Mesenchymal stem cell (in vitro differentiated cells and primary cell): Measurements from ENCODE around the gene ARHGAP18.

ENCODE experiments used
- DNase-seq: peaks from one replicate; pipeline ENCODE4 v3.0.0-alpha.2; 2013
- H2AFZ ChIP-seq: one replicate; pipeline ENCODE4 v1.6.1; 2013; ENCODE audit warnings: low read depth, mild to moderate bottlenecking, control low read depth, inconsistent platforms, low read length, moderate library complexity
- H2AK5ac ChIP-seq: 2 replicates; pipeline ENCODE4 v1.6.1; 2013; ENCODE audit warnings: low read length, moderate library complexity, mild to moderate bottlenecking, inconsistent platforms; ENCODE audit not compliant: severe bottlenecking
- H2BK120ac ChIP-seq: one replicate; pipeline ENCODE4 v1.6.1; 2013; ENCODE audit warnings: low read depth, mild to moderate bottlenecking, inconsistent platforms, low read length, moderate library complexity
- H2BK12ac ChIP-seq, 2 experiments: one replicate each; pipeline ENCODE4 v1.6.1; 2013; ENCODE audit warnings: inconsistent platforms in 2 of 2, low read length in 2 of 2, mild to moderate bottlenecking in 2 of 2, moderate library complexity in 2 of 2, control low read depth in 1 of 2
- H2BK15ac ChIP-seq: one replicate; pipeline ENCODE4 v1.6.1; 2013; ENCODE audit warnings: mild to moderate bottlenecking, low read depth, inconsistent platforms; ENCODE audit not compliant: poor library complexity, severe bottlenecking
- H2BK5ac ChIP-seq: 2 replicates; pipeline ENCODE4 v1.6.1; 2013; ENCODE audit warnings: low read depth, mild to moderate bottlenecking, low read length, control low read depth, inconsistent platforms; ENCODE audit not compliant: poor library complexity, severe bottlenecking
- H3K14ac ChIP-seq, 2 experiments: one replicate each; pipeline ENCODE4 v1.6.1; 2013; ENCODE audit warnings: inconsistent platforms in 2 of 2, low read length in 2 of 2, control low read depth in 1 of 2, mild to moderate bottlenecking in 1 of 2, moderate library complexity in 1 of 2
- H3K18ac ChIP-seq, 2 experiments: one replicate each; pipeline ENCODE4 v1.6.1; 2013; ENCODE audit warnings: inconsistent platforms in 2 of 2, low read length in 2 of 2, control low read depth in 1 of 2, low read depth in 1 of 2, mild to moderate bottlenecking in 1 of 2
- H3K23ac ChIP-seq, 2 experiments: one replicate each; pipeline ENCODE4 v1.6.1; 2013; ENCODE audit warnings: inconsistent platforms in 2 of 2, low read length in 2 of 2, mild to moderate bottlenecking in 2 of 2, moderate library complexity in 2 of 2, control low read depth in 1 of 2
- H3K27ac ChIP-seq: 2 replicates; pipeline ENCODE4 v1.5.1; 2013; ENCODE audit warnings: mild to moderate bottlenecking, moderate library complexity, low read length, control low read depth, inconsistent platforms; ENCODE audit not compliant: poor library complexity, severe bottlenecking
- H3K27me3 ChIP-seq, 2 experiments: 2 replicates each; pipeline versions ENCODE4 v1.6.1 to v1.7.0; 2013; ENCODE audit warnings: low read length in 2 of 2, mild to moderate bottlenecking in 2 of 2, moderate library complexity in 2 of 2, control low read depth in 1 of 2, inconsistent platforms in 1 of 2; ENCODE audit not compliant: control insufficient read depth in 1 of 2, insufficient read depth in 1 of 2
- H3K36me3 ChIP-seq, 2 experiments: 2 replicates each; pipeline versions ENCODE4 v1.6.1 to v1.7.0; 2013; ENCODE audit warnings: low read length in 2 of 2, control low read depth in 1 of 2, inconsistent platforms in 1 of 2, low read depth in 1 of 2, mild to moderate bottlenecking in 1 of 2; ENCODE audit not compliant: insufficient read depth in 2 of 2, control insufficient read depth in 1 of 2
- H3K4ac ChIP-seq, 2 experiments: one replicate each; pipeline ENCODE4 v1.6.1; 2013; ENCODE audit warnings: inconsistent platforms in 2 of 2, low read length in 2 of 2, mild to moderate bottlenecking in 2 of 2, moderate library complexity in 2 of 2, control low read depth in 1 of 2, low read depth in 1 of 2
- H3K4me1 ChIP-seq: 2 replicates; pipeline ENCODE4 v1.6.1; 2013; ENCODE audit warnings: low read depth, low read length, control low read depth; ENCODE audit not compliant: control insufficient read depth, insufficient read depth
- H3K4me2 ChIP-seq: 2 replicates; pipeline ENCODE4 v1.6.1; 2013; ENCODE audit warnings: low read length, mild to moderate bottlenecking, inconsistent platforms; ENCODE audit not compliant: poor library complexity, severe bottlenecking
- H3K4me3 ChIP-seq, 2 experiments: 2 replicates each; pipeline versions ENCODE4 v1.5.1 to v1.7.0; 2013; ENCODE audit warnings: low read length in 2 of 2, mild to moderate bottlenecking in 2 of 2, control low read depth in 1 of 2, low read depth in 1 of 2; ENCODE audit not compliant: insufficient read depth in 1 of 2
- H3K79me1 ChIP-seq: replicated peaks from 2 replicates; pipeline ENCODE4 v1.6.1; 2013; ENCODE audit warnings: mild to moderate bottlenecking, control low read depth, low read length, inconsistent platforms; ENCODE audit not compliant: poor library complexity, severe bottlenecking
- H3K9ac ChIP-seq: 2 replicates; pipeline ENCODE4 v1.7.0; 2013; ENCODE audit warnings: mild to moderate bottlenecking, low read length, moderate library complexity
- H3K9me3 ChIP-seq: 2 replicates; pipeline ENCODE4 v1.7.0; 2013; ENCODE audit warnings: mild to moderate bottlenecking, low read length; ENCODE audit not compliant: control insufficient read depth
- H4K8ac ChIP-seq: one replicate; pipeline ENCODE4 v1.6.1; 2013; ENCODE audit warnings: inconsistent platforms, mild to moderate bottlenecking, low read length, moderate library complexity
- H4K91ac ChIP-seq: one replicate; pipeline ENCODE4 v1.6.1; 2013; ENCODE audit warnings: mild to moderate bottlenecking, low read length, inconsistent platforms
- WGBS: methylation state at CpG from one replicate; pipeline ENCODE4 v1.1.7; 2013; ENCODE audit warnings: mixed read lengths; 5-methylcytosine and 5-hydroxymethylcytosine counted together

The ARHGAP18 gene

GRCh38 chr6:129637340-129638054 lies 72.5 kb downstream of the ARHGAP18 start:
- Histone ChIP-seq H3K9ac (no peak overlapping the region), H2BK12ac (peak overlapping the region in 1 of 2 experiments; percentile 90), H3K79me1 (peaks cover 7% of the 10 kb centered on the region), H4K8ac (no peak overlapping the region), H2BK15ac (no peak overlapping the region), H3K4me1 (peaks cover 2% of the 10 kb centered on the region), H3K4me3 (no peak overlapping the region), H3K27ac (peak overlapping the region; percentile 89), H2BK5ac (no peak overlapping the region), H3K9me3 (no peaks in the 10 kb centered on the region), H3K4me2 (no peak overlapping the region), H3K14ac (no peak overlapping the region), H4K91ac (no peak overlapping the region), H2AFZ (no peak overlapping the region), H3K18ac (peak overlapping the region in 1 of 2 experiments; percentile 50), H2BK120ac (no peak overlapping the region), H2AK5ac (no peak overlapping the region), H3K4ac (no peak overlapping the region), H3K27me3 (no peaks in the 10 kb centered on the region), H3K23ac (no peak overlapping the region), H3K36me3 (peaks cover 10 to 56% of the 10 kb centered on the region in 2 experiments)
- no peak for DNase-seq
- 87% methylated on average over 3 of the region's 3 CpGs for WGBS

GRCh38 chr6:129635396-129636130 lies 74.4 kb downstream of the ARHGAP18 start:
- H2BK15ac ChIP-seq = peak overlapping the region; percentile 74
- no peak overlapping the region for H2AFZ ChIP-seq
- no peak overlapping the region for H3K9ac ChIP-seq
- peak overlapping the region; percentile 43 for H2AK5ac ChIP-seq
- peaks cover 14% of the 10 kb centered on the region for H3K79me1 ChIP-seq
- H2BK5ac ChIP-seq = no peak overlapping the region
- peak overlapping the region; percentile 42 for H2BK120ac ChIP-seq
- H3K27ac ChIP-seq = no peak overlapping the region
- no peaks in the 10 kb centered on the region for H3K27me3 ChIP-seq
- DNase-seq = peak; percentile 49
- H3K14ac ChIP-seq = no peak overlapping the region
- no peak overlapping the region for H3K23ac ChIP-seq
- H3K4ac ChIP-seq = peak overlapping the region in 1 of 2 experiments; percentile 47
- H4K8ac ChIP-seq = peak overlapping the region; percentile 89
- 90% methylated on average over 3 of the region's 3 CpGs for WGBS
- no peak overlapping the region for H3K4me2 ChIP-seq
- no peak overlapping the region for H3K4me3 ChIP-seq
- H3K4me1 ChIP-seq = peaks cover 2% of the 10 kb centered on the region
- peaks cover 10 to 62% of the 10 kb centered on the region in 2 experiments for H3K36me3 ChIP-seq
- H3K18ac ChIP-seq = peak overlapping the region; percentile 31 to 66
- H3K9me3 ChIP-seq = no peaks in the 10 kb centered on the region
- H2BK12ac ChIP-seq = peak overlapping the region in 1 of 2 experiments; percentile 89
- peak overlapping the region; percentile 61 for H4K91ac ChIP-seq

- H3K23ac ChIP-seq = no peak overlapping the region
- H3K27ac ChIP-seq = no peak overlapping the region
- no peak overlapping the region for H2BK15ac ChIP-seq
- no peak overlapping the region for H3K14ac ChIP-seq
- 99% methylated on average over 4 of the region's 4 CpGs for WGBS
- H3K4me2 ChIP-seq = no peak overlapping the region
- H3K36me3 ChIP-seq = peaks cover 10 to 57% of the 10 kb centered on the region in 2 experiments
- no peak overlapping the region for H3K4ac ChIP-seq
- H4K91ac ChIP-seq = no peak overlapping the region
- H2BK120ac ChIP-seq = peak overlapping the region; percentile 42
- H3K9me3 ChIP-seq = no peaks in the 10 kb centered on the region
- no peak overlapping the region for H2AFZ ChIP-seq
- DNase-seq = peak; percentile 41
- no peak overlapping the region for H3K18ac ChIP-seq
- H2BK5ac ChIP-seq = no peak overlapping the region
- H3K79me1 ChIP-seq = peaks cover 15% of the 10 kb centered on the region
- H3K4me1 ChIP-seq = peaks cover 2% of the 10 kb centered on the region
- no peak overlapping the region for H2AK5ac ChIP-seq
- H4K8ac ChIP-seq = no peak overlapping the region
- no peak overlapping the region for H2BK12ac ChIP-seq
- no peak overlapping the region for H3K4me3 ChIP-seq
- H3K9ac ChIP-seq = no peak overlapping the region
- H3K27me3 ChIP-seq = no peaks in the 10 kb centered on the region
Measured at GRCh38 chr6:129634411-129635230, 75.4 kb downstream of the ARHGAP18 start.
